ENCODE data around the gene MICAL2. TPM values are rescaled to one million over a fixed set of nuclear protein-coding genes. Genes with fewer than 3 reads are reported as not detected.

MICAL2 gene
- total RNA-seq, 2 donors from 2014 or later: 194 TPM

- Histone ChIP-seq H3K9me3 (no peaks in the 10 kb centered on the region), H3K27me3 (no peaks in the 10 kb centered on the region), H3K36me3 (no peaks in the 10 kb centered on the region), H3K27ac (peak overlapping the region; percentile 86), H3K9ac (ENCODE audit: low read depth in 2 of 2, low read length in 2 of 2) (peak overlapping the region; percentile 56 to 70), H3K4me3 (no peak overlapping the region), H3K4me1 (peaks cover 6% of the 10 kb centered on the region)
- peak; percentile 52 for DNase-seq
- TF ChIP-seq CTCF (IDR thresholded peaks at IDR 0.05): no peak
- intact Hi-C loops (cut with DNase I): no loop called here
These were observed 23.1 kb upstream of the MICAL2 start for GRCh38 chr11:12087075-12088004.

- TF ChIP-seq CTCF (IDR thresholded peaks at IDR 0.05): no peak
- Histone ChIP-seq H3K4me3 (no peak overlapping the region), H3K36me3 (no peaks in the 10 kb centered on the region), H3K9me3 (no peaks in the 10 kb centered on the region), H3K27ac (peak overlapping the region; percentile 86), H3K4me1 (peaks cover 6% of the 10 kb centered on the region), H3K9ac (ENCODE audit: low read depth in 2 of 2, low read length in 2 of 2) (peak overlapping the region in 1 of 2 donors; percentile 70), H3K27me3 (no peaks in the 10 kb centered on the region)
- DNase-seq: peak; percentile 82
- intact Hi-C loops (cut with DNase I): no loop called here
These were observed 22.3 kb upstream of the MICAL2 start for GRCh38 chr11:12088047-12088481.

- Histone ChIP-seq H3K4me1 (peaks cover 6% of the 10 kb centered on the region), H3K4me3 (no peak overlapping the region), H3K27ac (peak overlapping the region; percentile 86), H3K27me3 (no peaks in the 10 kb centered on the region), H3K9ac (ENCODE audit: low read depth in 2 of 2, low read length in 2 of 2) (peak overlapping the region; percentile 16 to 70), H3K36me3 (no peaks in the 10 kb centered on the region), H3K9me3 (no peaks in the 10 kb centered on the region)
- intact Hi-C loops (cut with DNase I): no loop called here
- no peak for TF ChIP-seq CTCF (IDR thresholded peaks at IDR 0.05)
- no peak for DNase-seq
These were observed 21.9 kb upstream of the MICAL2 start for GRCh38 chr11:12088531-12088930.

GRCh38 chr11:12089041-12089440 lies 21.3 kb upstream of the MICAL2 start:
- no peak for DNase-seq
- H3K9ac ChIP-seq (ENCODE audit: low read depth in 2 of 2, low read length in 2 of 2): peak overlapping the region in 1 of 2 donors; percentile 1
- TF ChIP-seq CTCF (IDR thresholded peaks at IDR 0.05): no peak
- no peak overlapping the region for H3K4me3 ChIP-seq
- H3K27me3 ChIP-seq: no peaks in the 10 kb centered on the region
- intact Hi-C loops (cut with DNase I): no loop called here
- no peak overlapping the region for H3K27ac ChIP-seq
- H3K9me3 ChIP-seq: no peaks in the 10 kb centered on the region
- H3K4me1 ChIP-seq: peaks cover 6% of the 10 kb centered on the region
- no peaks in the 10 kb centered on the region for H3K36me3 ChIP-seq

GRCh38 chr11:12089473-12089872 lies 20.9 kb upstream of the MICAL2 start:
- no peak for DNase-seq
- H3K27me3 ChIP-seq: no peaks in the 10 kb centered on the region
- peaks cover 6% of the 10 kb centered on the region for H3K4me1 ChIP-seq
- no peaks in the 10 kb centered on the region for H3K36me3 ChIP-seq
- H3K27ac ChIP-seq: peak overlapping the region; percentile 94
- TF ChIP-seq CTCF (IDR thresholded peaks at IDR 0.05): no peak
- intact Hi-C loops (cut with DNase I): no loop called here
- no peaks in the 10 kb centered on the region for H3K9me3 ChIP-seq
- H3K4me3 ChIP-seq: no peak overlapping the region
- H3K9ac ChIP-seq (ENCODE audit: low read depth in 2 of 2, low read length in 2 of 2): peak overlapping the region in 1 of 2 donors; percentile 1
